Measurements from ENCODE around the gene ZFYVE26. TPM values are rescaled to one million over a fixed set of nuclear protein-coding genes. Genes with fewer than 3 reads are reported as not detected.
"Not testable (repeated sequence)": the region's sequence is repeated elsewhere in the genome, so short reads cannot be mapped to it uniquely, and the experiment has no call there.

Gene ZFYVE26
- total RNA-seq, 1 experiment from 2014 or later: 23.2 TPM

- POLR2A ChIA-PET: interaction anchor here (1.1 to 1.5 kb wide), 3 partner anchors 10 to 105 kb away, joined by 4 to 8 read pairs (median 5); partner anchors contain the start of genes PIGH and RDH11
- Histone ChIP-seq H3K36me3 (ENCODE audit: control insufficient read depth, insufficient read depth, low read length) (no peaks in the 10 kb centered on the region), H3K9me3 (no peaks in the 10 kb centered on the region), H3K4me3 (ENCODE audit: low read depth, low read length) (no peak overlapping the region), H3K4me1 (no peaks in the 10 kb centered on the region), H3K27me3 (replicated peaks; ENCODE audit: control insufficient read depth, insufficient read depth, low read length) (no peaks in the 10 kb centered on the region)
- Mint-ChIP-seq H3K4me1 (ENCODE audit: low read depth, unreplicated experiment) (no peaks in the 10 kb centered on the region), H3K9me3 (ENCODE audit: unreplicated experiment) (no peaks in the 10 kb centered on the region), H3K27ac (ENCODE audit: unreplicated experiment) (no peak overlapping the region), H3K27me3 (ENCODE audit: insufficient read depth, unreplicated experiment) (no peaks in the 10 kb centered on the region), H3K36me3 (ENCODE audit: insufficient read depth, unreplicated experiment) (no peaks in the 10 kb centered on the region), H3K4me3 (ENCODE audit: unreplicated experiment) (no peak overlapping the region)
- BruUV-seq (replicated peaks): no TSS peak
- DNase-seq: no peak
- CTCF ChIA-PET: interaction anchor here (0.8 to 2.2 kb wide), 17 partner anchors 10 to 278 kb away, joined by 3 to 40 read pairs (median 14); partner anchors contain the start of genes ARG2, PIGH and RDH11
- intact Hi-C loops (cut with micrococcal nuclease; ENCODE audit: unreplicated experiment): loop anchor here (2.0 kb wide), 1 partner anchor 278 kb away; no protein-coding TSS in a partner anchor
- no peak for TF ChIP-seq CTCF (IDR thresholded peaks at IDR 0.05; ENCODE audit: insufficient read depth in 1 of 2, low read depth in 1 of 2, low read length in 1 of 2, severe bottlenecking in 1 of 2, unreplicated experiment in 1 of 2)
Observed at GRCh38 chr14:67705211-67705610, 111.2 kb downstream of the ZFYVE26 start.

GRCh38 chr14:67704484-67705089 is 111.8 kb downstream of the ZFYVE26 start:
- no peaks in the 10 kb centered on the region for H3K4me1 Mint-ChIP-seq (ENCODE audit: low read depth, unreplicated experiment)
- no peaks in the 10 kb centered on the region for H3K27me3 Mint-ChIP-seq (ENCODE audit: insufficient read depth, unreplicated experiment)
- no peak overlapping the region for H3K4me3 ChIP-seq (ENCODE audit: low read depth, low read length)
- no TSS peak for BruUV-seq (replicated peaks)
- no peaks in the 10 kb centered on the region for H3K9me3 Mint-ChIP-seq (ENCODE audit: unreplicated experiment)
- POLR2A ChIA-PET: interaction anchor here (0.6 to 1.5 kb wide), 5 partner anchors 9 to 105 kb away, joined by 4 to 8 read pairs (median 5); partner anchors contain the start of genes PIGH and RDH11
- H3K36me3 Mint-ChIP-seq (ENCODE audit: insufficient read depth, unreplicated experiment): no peaks in the 10 kb centered on the region
- H3K36me3 ChIP-seq (ENCODE audit: control insufficient read depth, insufficient read depth, low read length): no peaks in the 10 kb centered on the region
- no peak overlapping the region for H3K27ac Mint-ChIP-seq (ENCODE audit: unreplicated experiment)
- no peaks in the 10 kb centered on the region for H3K27me3 ChIP-seq (replicated peaks; ENCODE audit: control insufficient read depth, insufficient read depth, low read length)
- peak; percentile 73 to 78 for TF ChIP-seq CTCF (IDR thresholded peaks at IDR 0.05; ENCODE audit: insufficient read depth in 1 of 2, low read depth in 1 of 2, low read length in 1 of 2, severe bottlenecking in 1 of 2, unreplicated experiment in 1 of 2)
- CTCF ChIA-PET: interaction anchor here (0.5 to 2.2 kb wide), 31 partner anchors 8 to 1345 kb away, joined by 3 to 40 read pairs (median 5); partner anchors contain the start of genes ARG2, PIGH, PLEKHH1 and RDH11
- peak in 1 of 2 experiments; percentile 64 for DNase-seq
- H3K4me3 Mint-ChIP-seq (ENCODE audit: unreplicated experiment): no peak overlapping the region
- no peaks in the 10 kb centered on the region for H3K9me3 ChIP-seq
- H3K4me1 ChIP-seq: no peaks in the 10 kb centered on the region
- intact Hi-C loops (cut with micrococcal nuclease; ENCODE audit: unreplicated experiment): loop anchor here (1.0 to 5.0 kb wide), 6 partner anchors 37 to 278 kb away; partner anchors contain the start of gene ARG2

GRCh38 chr14:67703997-67704396 is 112.4 kb downstream of the ZFYVE26 start:
- Histone ChIP-seq H3K4me1 (no peaks in the 10 kb centered on the region), H3K4me3 (ENCODE audit: low read depth, low read length) (no peak overlapping the region), H3K36me3 (ENCODE audit: control insufficient read depth, insufficient read depth, low read length) (no peaks in the 10 kb centered on the region), H3K27me3 (replicated peaks; ENCODE audit: control insufficient read depth, insufficient read depth, low read length) (no peaks in the 10 kb centered on the region), H3K9me3 (no peaks in the 10 kb centered on the region)
- POLR2A ChIA-PET: interaction anchor here (0.6 to 1.5 kb wide), 5 partner anchors 8 to 104 kb away, joined by 4 to 8 read pairs (median 5); partner anchors contain the start of genes PIGH and RDH11
- intact Hi-C loops (cut with micrococcal nuclease; ENCODE audit: unreplicated experiment): loop anchor here (1.0 to 5.0 kb wide), 6 partner anchors 37 to 277 kb away; partner anchors contain the start of gene ARG2
- TF ChIP-seq CTCF (IDR thresholded peaks at IDR 0.05; ENCODE audit: insufficient read depth in 1 of 2, low read depth in 1 of 2, low read length in 1 of 2, severe bottlenecking in 1 of 2, unreplicated experiment in 1 of 2): no peak
- Mint-ChIP-seq H3K4me3 (ENCODE audit: unreplicated experiment) (no peak overlapping the region), H3K36me3 (ENCODE audit: insufficient read depth, unreplicated experiment) (no peaks in the 10 kb centered on the region), H3K4me1 (ENCODE audit: low read depth, unreplicated experiment) (no peaks in the 10 kb centered on the region), H3K9me3 (ENCODE audit: unreplicated experiment) (no peaks in the 10 kb centered on the region), H3K27me3 (ENCODE audit: insufficient read depth, unreplicated experiment) (no peaks in the 10 kb centered on the region), H3K27ac (ENCODE audit: unreplicated experiment) (no peak overlapping the region)
- no TSS peak for BruUV-seq (replicated peaks)
- DNase-seq: no peak
- CTCF ChIA-PET: interaction anchor here (0.6 to 2.2 kb wide), 29 partner anchors 8 to 1345 kb away, joined by 3 to 40 read pairs (median 5); partner anchors contain the start of genes ARG2, PIGH, PLEKHH1 and RDH11

- H3K27ac Mint-ChIP-seq (ENCODE audit: unreplicated experiment); H3K9me3 ChIP-seq; H3K27me3 Mint-ChIP-seq (ENCODE audit: insufficient read depth, unreplicated experiment); H3K4me1 Mint-ChIP-seq (ENCODE audit: low read depth, unreplicated experiment); H3K36me3 Mint-ChIP-seq (ENCODE audit: insufficient read depth, unreplicated experiment); H3K4me1 ChIP-seq; H3K36me3 ChIP-seq (ENCODE audit: control insufficient read depth, insufficient read depth, low read length); POLR2A ChIA-PET; H3K4me3 ChIP-seq (ENCODE audit: low read depth, low read length); CTCF ChIA-PET; H3K9me3 Mint-ChIP-seq (ENCODE audit: unreplicated experiment); H3K4me3 Mint-ChIP-seq (ENCODE audit: unreplicated experiment); DNase-seq; H3K27me3 ChIP-seq (replicated peaks; ENCODE audit: control insufficient read depth, insufficient read depth, low read length); BruUV-seq (replicated peaks): not testable (repeated sequence)
- intact Hi-C loops (cut with micrococcal nuclease; ENCODE audit: unreplicated experiment): loop anchor here (5.0 kb wide), 1 partner anchor 66 kb away; no protein-coding TSS in a partner anchor
Observed at GRCh38 chr14:67701492-67701891, 114.9 kb downstream of the ZFYVE26 start, which contains the start of gene RDH12. RDH12 (plus strand) TSS chr14:67701886; CDS start chr14:67722643, 20,757 bp downstream.

All from Caco-2 (cell line).